HG03342 (cell line): Measurements from ENCODE around the gene TPRG1L.

ENCODE experiments used
- ATAC-seq: cut with Tn5 transposase; IDR thresholded peaks from one replicate; pipeline ENCODE4 v1.9.1; 2021; ENCODE audit warnings: mild to moderate bottlenecking, moderate library complexity; ENCODE audit not compliant: unreplicated experiment

TPRG1L gene

GRCh38 chr1:3659093-3659492, 34.3 kb downstream of the TPRG1L start:
- ATAC-seq, result no peak

DNA sequence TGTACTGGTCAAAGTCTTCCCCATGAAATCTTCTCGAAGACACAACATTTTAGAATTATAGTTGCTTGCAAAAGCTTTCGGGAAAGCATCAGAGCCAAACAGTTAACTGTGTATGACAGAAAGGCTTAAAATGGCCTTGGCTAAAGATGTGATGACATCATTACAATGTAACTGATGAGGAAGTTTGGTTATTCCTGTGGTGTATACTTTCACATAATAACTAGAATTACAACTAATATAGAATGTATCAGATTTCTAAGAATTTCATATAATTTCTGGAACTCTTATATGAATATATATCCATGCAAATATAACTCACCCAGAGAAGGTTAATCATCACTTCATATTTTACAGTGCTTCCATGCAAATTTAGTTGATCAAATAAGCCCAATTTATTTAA, 35.9 kb downstream of the TPRG1L start:
- no peak for ATAC-seq

DNA sequence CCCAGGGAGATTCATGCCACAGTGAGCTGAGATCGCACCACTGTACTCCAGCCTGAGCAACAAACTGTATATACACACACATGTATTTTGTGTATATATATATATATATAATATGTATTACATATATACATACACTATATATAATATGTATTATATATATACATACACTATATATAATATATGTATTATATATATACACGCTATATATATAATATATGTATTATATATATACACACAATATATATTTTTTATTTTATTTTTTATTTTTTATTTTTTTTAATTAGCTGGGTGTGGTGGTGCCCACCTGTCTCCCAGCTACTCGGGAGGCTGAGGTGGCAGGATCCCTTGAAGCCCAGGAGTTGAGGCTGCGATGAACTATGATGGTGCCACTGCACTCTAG, 36.8 kb downstream of the TPRG1L start:
- no peak for ATAC-seq

DNA sequence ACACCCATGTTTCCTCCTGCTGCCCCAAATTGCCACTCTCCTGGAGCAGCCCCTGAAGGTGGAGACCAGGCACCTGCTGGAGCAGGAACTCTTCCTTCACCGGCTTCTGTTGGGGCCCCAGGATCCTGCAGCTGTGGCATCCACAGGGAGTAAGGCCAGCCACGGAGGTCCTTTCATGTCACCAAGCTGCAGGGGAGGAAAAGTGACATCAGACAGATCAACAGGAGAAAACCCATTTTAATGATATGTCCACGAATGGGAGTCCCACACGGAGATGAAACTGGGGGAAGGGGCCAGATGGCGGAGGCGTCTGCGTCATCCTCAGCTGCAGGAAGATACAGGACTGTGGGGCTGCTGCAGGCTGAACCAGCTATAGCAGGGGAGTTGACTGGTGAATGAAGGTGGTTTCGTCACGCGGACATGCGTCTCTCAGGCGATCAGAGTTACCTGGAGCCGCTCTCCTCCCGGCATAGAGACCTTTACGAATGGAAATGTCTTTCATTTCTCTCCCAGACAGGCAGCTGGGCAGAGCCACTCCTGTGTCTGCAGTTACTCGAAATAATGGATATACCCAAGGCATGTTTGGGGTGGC, 37.4 kb downstream of the TPRG1L start:
- no peak for ATAC-seq

- no peak for ATAC-seq
Observed at GRCh38 chr1:3663999-3664699, 39.3 kb downstream of the TPRG1L start.

DNA sequence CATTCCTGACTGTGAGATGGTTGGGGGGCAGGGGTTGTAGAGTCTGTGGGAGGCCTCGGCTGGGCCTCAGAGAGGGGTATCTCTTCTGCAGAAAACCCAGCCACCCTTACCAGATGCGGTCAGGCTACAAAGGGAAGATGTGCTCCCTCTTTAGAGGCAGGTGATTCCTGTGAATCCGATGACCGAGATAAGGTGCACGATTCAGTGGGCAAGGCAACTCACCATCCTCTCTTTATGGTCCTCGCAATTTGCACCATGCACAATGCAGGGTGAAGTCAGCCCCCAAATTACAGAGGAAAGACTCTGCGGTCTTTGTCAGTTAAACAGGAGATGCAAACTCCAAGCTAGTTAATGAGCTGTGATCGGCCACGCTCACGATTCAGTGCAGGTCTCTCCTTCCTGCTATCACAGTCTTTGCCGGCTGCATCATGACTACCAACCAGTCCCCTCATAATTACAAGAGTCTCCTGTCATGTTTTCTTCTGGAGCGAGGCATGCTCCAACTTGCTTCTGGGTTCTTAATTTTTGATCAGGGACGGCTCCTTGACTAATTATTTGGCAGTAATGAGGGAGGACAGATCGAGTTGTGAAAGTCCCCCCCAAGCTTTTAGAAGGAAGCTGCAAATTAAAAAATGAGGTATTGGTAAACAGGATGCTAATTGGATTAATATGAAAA, 40.0 kb downstream of the TPRG1L start:
- ATAC-seq, result no peak

- ATAC-seq, result no peak
Observed at GRCh38 chr1:3668148-3668547, 43.3 kb downstream of the TPRG1L start.

- ATAC-seq, result no peak
Observed at GRCh38 chr1:3668585-3669300, 43.9 kb downstream of the TPRG1L start.

- ATAC-seq, result no peak
Observed at GRCh38 chr1:3669421-3669821, 44.6 kb downstream of the TPRG1L start.

GRCh38 chr1:3669971-3670431, 45.2 kb downstream of the TPRG1L start:
- ATAC-seq, result no peak

GRCh38 chr1:3670823-3671265, 46.0 kb downstream of the TPRG1L start:
- no peak for ATAC-seq

DNA sequence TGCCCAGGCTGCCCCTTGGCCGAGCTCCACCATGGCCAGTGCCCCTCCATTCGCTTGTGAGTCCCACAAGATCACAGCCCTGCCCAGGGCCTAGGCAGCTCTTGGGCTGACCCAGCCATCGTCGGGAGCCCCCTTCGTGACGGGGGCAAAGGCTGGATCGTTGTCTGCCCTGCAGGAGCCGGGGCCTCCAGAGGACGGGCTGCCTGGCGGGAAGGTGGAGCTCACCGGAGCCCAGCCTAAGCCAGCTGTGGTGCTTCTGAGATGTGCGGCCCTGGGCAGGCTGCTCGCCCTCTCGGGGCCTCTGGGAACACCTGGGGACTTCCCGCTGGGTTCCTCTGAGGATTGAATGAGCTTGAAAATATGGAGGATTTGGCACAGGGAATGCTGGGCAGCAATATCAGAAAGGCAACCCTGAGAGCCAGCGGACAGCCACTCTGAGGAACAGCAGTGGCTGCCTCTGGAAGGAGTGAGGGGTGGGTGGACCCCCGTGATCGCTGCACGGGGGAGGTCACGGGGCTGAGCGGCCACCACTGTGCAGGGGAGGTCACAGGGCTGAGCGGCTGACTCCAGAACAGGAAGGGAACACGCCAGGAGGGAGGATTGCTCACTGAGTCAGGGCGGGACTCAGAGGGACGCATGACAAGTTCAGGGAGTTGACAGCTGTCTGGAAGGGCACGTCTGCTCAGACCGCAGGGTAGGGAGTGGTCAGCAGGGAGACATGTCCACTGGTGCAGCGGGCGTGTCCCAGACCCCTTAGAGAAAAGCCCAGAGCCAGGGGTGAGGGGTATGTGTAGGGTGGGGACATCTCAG, 46.8 kb downstream of the TPRG1L start:
- no peak for ATAC-seq

DNA sequence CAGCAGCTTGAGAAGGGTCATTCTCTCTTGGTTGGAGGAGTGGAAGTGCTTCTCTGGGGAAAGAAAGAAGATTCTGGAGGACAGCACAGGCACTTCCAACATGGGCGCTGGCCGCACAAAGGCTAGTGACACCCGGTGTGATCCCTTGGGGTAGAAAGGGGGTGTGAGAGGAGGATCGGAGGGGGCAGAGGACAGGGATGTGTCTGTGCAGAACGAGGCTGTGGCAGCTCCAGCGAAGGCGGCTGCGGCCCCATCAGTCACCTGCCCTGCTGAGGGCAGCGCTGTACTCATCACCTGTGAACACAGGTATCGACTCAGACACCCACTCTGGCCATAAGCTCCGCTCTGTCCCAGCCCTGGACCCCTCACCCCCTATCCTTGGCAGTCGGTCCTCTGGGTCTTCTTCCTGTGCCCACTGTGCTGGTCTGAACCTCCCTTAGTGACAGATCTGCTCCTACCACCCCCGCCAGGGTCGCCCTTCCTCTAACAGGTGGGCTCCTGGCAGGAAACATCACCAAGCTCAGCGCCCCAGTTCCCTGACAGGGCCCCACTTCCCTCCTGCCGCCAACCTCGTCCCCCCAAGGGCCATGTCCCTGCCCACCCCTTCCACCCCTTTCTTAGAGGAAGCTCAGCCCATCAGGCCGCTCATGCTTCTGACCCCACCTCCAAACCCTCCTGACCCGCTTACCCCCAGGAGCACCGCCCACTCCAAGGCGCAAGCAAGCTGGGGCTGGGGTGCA, 47.6 kb downstream of the TPRG1L start:
- ATAC-seq, result no peak

- no peak for ATAC-seq
Observed at GRCh38 chr1:3672971-3673361, 48.2 kb downstream of the TPRG1L start.

DNA sequence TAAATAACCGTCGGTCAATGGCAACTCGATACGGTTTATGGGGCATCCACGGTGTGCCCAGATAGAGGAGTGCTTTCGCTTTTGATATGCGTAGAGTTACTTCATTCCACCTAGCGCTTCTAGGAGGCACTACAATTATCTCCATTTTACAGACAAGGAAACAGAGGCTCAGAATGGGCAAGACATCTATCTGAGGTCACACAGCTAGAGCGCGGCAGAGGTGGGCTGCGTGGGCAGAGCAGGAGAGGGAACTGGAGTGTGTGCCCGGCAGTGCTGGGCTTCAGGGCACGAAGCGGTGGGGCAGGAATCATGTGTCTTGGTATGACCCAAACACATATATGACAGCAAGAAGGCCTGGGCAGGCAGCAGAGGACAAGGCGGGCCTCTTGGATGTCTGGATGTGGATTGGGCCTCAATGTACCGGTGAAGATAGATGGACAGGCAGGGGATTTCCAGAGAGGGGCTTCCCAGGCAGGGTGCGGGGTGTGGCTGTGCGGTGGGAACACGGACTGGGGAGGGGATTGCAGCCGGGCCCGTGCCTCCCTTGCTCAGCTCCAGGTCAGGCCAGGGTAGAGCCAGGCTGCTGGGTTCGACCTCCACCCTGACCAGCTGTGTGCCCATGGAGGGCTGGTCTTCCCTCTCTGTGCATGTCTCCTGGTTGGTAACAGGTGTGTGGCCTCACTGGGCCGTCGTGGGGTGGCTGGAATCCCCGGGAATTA, 48.7 kb downstream of the TPRG1L start:
- no peak for ATAC-seq

DNA sequence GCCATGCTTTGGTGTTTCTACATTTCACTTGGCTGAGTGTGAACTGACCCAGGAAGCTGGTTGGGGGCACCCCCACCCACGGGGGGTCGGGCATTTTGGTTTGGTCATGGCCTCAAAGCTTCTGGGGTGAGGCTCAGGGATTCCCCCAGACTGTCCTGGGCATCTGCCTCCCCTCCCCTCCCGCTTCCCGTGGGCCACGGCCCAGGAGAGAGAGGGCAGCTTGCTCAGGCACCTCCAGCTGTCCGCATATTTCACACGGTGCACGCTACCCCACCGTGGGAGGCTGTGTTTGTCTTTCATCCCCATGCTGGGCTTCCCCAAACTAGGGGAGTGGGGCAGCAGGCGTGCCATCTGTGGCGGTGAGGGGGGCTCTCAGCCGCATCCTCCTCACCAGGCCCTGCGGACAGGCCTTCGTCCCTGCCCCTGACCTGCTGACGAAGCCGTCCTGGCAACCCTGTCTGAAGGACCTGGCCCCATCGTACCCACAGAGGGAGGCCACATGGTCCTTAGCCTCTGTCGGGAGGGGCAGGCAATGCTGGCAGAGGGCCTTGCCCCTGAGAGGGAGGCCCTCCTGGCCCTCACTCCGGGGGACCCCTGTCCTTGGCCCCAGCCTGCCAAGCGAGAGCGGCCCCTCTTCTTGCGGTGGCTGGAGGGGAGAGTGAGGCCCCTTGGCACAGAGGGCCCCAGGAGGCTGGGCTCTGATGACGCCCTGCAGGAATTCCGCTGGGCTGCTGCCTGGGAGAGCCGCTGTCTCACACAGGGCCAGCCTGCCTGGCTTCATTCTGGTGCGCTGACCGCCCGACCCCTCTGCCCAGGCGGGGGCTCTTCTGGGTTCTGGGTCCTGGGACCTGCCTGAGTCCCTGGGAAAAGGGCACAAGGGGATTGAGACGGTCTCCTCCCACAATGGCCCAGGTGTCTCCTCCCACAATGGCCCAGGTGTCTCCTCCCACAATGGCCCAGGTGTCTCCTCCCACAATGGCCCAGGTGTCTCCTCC, 49.6 kb downstream of the TPRG1L start:
- ATAC-seq, result no peak

DNA sequence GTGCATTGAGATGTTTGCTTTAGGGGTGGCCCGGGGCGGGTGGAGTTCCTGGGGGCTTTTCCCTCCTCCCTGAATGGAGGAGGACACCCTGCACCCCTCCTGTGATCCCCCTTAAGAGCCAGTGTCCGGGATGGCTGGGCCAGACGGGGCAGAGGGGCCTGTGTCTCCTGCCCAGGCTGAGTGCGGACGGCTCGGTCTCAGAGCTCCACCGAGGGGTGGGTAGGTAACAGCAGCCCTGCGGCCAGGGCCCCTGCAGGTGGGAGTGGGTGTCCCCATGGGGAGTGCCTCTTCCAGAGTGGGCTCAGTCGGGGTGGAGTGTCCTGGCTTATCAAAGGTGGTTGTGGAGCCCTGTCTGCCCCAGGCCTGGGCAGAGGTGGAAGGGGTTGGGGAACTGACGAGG, 50.6 kb downstream of the TPRG1L start:
- ATAC-seq, result no peak
